HG03575 (cell line): ENCODE results near the gene SH2D3C.

ENCODE experiments used
- ATAC-seq: cut with Tn5 transposase; IDR thresholded peaks from one replicate; pipeline ENCODE4 v1.9.1; 2021; ENCODE audit not compliant: unreplicated experiment, insufficient number of reproducible peaks, low FRiP score; ENCODE audit errors: extremely low read depth

Gene SH2D3C

DNA sequence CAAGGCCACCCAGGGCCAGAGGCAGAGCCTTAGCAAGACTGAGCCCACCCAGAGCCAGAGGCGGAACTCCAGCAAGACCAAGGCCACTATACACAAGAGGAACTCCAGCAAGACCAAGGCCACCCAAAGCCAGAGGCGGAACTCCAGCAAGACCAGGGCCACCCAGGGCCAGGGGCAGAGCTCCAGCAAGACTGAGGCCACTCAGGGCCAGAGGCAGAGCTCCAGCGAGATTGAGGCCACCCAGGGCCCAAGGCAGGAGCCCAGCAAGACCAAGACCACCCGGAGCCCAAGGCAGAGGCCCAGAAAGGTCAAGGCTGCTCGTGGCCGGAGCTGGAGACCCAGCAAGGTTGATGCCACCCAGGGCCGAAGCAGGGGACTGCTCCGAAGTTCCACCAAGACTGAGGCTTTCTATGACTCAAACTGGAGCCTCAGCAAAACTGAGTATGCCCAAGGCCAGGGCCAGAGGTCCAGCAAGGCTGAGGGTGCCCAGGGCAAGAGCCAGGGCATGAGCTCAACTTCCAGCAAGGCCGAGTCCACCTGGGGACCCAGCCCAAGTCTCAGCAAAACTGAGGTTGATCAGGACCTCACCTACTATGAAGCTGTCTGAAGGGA lies 47.6 kb downstream of the SH2D3C start:
- no peak for ATAC-seq

DNA sequence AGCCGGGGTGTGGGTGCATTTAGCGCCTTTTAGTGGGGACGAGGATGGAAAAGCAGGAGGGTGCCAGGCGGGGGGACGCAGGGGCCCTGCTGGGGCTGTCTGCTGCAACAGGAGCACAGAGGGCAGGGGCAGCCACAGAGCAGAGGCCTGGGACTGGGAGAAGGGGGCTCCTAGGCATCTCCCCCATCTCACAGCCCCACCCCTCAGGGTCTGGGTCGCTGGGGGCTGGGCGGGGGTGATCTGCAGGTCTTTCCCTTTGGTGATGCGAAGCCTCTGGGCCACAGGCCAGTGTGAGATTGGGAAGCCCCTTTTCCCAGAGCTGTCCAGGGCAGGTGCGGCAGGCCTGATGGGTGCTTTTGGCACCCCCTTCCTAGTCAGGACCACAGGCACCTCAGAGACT lies 48.2 kb downstream of the SH2D3C start:
- no peak for ATAC-seq

DNA sequence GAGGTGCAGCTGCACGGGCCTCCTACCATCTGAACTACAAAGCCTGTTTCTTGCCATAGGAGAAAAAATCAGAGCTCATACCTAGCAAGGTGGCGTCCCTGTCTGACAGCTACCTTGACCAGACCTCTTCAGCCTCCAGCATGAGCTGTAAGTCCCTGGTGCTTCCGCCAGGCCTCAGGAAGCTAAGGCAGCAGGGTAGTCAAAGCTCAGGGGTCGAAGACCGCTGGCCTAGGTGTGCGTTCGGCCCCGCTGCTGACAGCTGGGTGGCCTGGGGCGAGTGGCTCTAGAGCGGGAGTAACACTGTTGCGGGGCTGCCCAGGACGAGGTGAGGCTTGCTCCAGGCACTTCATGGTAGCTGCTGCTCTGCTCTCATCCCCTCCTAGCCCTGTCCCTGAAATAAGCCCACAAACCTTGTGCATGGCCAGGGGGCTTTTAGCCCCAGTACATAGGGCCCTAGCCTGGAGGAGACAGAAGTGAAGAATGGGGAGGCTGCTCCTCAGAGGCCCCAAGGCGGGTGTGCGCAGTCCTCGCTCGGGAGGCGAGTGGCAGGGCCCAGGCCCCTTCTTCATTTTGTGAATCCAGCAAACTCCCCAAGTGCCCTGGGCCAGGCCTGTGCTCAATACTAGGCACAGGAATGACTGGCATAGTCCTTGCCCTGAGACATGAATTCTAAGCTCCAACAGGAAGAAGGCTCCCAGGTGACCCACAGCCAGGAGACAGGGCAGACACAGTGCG lies 48.8 kb downstream of the SH2D3C start:
- no peak for ATAC-seq

- no peak for ATAC-seq
These were observed 49.7 kb downstream of the SH2D3C start for GRCh38 chr9:127728808-127729207.

DNA sequence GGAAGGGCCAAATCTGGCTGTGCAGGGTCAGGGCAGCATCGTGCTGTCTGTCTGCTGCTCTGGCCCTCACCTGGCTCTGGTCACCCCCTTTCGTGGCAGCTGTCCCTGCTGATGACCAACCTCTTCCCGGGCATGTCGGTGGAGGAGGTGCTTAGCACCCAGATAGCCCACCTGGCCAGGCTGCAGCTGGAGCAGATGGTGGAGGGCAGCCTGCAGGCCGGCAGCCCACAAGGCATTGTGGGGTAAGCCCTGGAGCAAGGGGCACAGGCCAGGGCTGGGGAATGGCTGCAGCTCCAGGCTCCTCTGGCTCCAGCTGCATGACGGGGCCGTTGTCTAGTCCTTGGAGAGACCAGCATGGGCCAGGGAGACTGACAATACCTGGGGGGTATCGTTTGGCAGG lies 51.6 kb downstream of the SH2D3C start:
- ATAC-seq: no peak

DNA sequence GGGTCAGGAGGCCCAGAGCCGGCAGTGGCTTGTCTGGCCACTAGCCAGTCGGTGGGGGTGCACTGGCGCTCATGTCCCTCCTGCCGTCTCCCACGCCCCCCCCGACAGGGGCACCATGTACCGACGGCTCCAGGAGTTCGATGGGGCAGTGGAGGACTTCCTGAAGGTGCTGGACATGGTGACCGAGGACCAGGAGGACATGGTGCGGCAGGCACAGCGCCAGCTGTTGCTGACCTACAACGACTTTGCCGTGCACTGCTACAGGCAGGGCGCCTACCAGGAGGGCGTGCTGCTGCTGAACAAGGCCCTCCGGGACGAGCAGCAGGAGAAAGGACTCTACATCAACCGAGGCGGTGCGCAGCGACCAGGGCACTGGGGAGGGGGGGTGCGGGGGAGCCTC lies 54.5 kb downstream of the SH2D3C start:
- no peak for ATAC-seq

GRCh38 chr9:127723444-127723843 lies 55.0 kb downstream of the SH2D3C start:
- ATAC-seq: no peak

DNA sequence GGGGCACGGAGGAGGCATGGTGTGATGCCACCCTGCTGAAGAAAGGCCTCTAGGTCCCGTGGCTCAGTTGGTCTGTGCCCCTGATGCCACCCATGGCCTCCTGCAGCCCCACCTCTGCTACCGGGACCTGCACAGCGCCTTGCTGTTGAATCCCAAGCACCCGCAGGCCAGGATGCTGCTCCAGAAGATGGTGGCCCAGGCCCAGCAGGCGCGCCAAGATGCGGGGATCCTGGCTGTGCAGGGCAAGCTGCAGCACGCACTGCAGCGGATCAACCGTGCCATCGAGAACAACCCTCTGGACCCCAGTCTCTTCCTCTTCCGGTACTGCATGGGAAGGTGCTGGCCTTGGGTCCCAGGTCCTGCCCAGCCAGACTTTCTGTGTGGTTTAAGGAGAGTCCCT lies 55.5 kb downstream of the SH2D3C start:
- ATAC-seq: no peak

DNA sequence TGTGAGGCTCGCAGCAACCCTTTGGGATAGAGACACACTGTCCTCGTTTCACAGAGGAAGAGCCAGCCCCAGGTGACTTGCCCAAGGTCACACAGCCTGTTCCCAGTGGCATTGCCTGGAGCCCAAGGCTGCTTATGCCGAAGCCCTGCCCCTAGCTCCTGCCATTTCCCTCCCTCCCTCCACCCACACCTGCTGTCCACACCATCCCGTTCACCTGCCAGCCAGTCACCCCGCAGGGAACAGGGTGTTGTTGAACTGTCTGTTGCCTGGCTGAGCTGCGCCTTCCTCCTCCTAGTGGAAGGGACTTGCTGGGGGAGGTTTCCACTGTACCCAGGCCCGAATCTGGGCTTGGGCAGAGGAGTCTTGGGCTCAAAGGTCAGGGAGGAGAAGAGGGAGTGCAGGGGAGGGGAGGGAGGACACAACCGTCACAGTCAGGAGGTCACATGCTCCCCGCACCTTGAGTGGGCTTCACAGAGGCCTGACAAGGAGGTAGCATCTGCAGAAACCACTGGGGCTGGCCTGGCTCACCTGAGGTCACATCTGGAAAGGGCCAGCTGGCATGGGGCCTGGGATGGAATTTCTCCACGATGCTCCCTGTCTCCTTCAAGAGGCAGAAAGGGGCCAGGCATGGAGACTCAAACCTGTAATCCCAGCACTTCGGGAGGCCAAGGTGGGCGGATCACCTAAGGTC lies 56.3 kb downstream of the SH2D3C start:
- no peak for ATAC-seq

GRCh38 chr9:127721391-127721821 lies 57.1 kb downstream of the SH2D3C start:
- no peak for ATAC-seq

- ATAC-seq: no peak
These were observed 57.6 kb downstream of the SH2D3C start for GRCh38 chr9:127720865-127721227.

DNA sequence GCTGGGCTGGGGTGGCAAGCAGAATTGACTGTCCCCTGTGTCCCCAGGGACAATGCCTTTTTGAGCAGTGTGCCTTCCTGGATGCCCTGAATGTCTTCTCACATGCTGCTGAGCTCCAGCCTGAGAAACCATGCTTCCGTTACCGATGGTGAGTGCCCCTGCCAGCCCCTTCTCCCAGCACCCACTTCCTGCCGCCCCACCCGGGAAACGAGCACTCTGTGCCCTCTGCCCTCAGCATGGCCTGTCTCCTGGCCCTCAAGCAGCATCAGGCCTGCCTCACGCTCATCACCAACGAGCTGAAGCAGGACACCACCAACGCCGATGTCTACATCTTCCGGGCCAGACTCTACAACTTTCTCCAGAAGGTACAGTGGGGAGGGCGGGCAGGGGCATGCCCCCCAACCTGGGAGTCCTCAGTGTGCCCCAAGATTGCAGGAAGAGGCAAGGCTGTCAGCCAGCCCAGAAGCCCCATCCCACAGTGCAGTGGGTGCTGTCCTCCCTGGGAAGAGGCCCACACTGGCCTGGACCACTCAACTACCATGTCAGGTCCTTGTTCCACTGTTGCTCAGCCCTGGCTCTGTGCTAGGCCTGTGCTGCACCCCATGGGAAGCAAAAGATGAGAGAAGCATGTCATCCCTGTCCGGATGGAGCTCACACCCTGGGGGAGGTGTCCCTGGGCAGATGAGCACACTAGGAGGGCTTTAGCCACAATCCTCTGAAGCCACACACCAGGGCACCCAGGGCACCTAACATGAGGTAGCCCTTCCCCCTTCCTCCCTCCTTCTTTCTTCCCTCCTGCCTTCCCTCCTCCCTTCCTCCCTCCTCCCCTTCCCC lies 58.2 kb downstream of the SH2D3C start:
- ATAC-seq: no peak

GRCh38 chr9:127717766-127718165 lies 60.7 kb downstream of the SH2D3C start:
- ATAC-seq: no peak

DNA sequence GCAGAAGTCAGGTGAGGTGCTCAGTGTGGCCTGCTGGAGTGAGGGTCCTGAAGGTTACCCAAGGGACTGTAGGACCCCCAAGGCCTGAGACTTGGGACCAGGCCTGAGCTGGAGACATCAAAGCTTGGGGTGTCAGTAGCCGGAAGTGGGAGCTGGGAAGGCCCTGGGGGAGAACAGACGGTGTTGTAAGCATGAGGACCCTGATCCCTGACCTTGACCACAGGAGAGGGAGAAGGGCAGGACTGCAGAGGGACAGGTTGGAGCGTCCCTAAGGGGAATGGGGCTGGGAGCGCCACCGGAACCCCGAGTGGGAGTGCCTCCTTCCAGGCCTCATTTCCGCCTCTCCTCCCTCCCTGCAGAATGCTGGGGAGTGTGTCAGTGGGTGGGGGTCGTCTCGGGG lies 62.1 kb downstream of the SH2D3C start:
- no peak for ATAC-seq

DNA sequence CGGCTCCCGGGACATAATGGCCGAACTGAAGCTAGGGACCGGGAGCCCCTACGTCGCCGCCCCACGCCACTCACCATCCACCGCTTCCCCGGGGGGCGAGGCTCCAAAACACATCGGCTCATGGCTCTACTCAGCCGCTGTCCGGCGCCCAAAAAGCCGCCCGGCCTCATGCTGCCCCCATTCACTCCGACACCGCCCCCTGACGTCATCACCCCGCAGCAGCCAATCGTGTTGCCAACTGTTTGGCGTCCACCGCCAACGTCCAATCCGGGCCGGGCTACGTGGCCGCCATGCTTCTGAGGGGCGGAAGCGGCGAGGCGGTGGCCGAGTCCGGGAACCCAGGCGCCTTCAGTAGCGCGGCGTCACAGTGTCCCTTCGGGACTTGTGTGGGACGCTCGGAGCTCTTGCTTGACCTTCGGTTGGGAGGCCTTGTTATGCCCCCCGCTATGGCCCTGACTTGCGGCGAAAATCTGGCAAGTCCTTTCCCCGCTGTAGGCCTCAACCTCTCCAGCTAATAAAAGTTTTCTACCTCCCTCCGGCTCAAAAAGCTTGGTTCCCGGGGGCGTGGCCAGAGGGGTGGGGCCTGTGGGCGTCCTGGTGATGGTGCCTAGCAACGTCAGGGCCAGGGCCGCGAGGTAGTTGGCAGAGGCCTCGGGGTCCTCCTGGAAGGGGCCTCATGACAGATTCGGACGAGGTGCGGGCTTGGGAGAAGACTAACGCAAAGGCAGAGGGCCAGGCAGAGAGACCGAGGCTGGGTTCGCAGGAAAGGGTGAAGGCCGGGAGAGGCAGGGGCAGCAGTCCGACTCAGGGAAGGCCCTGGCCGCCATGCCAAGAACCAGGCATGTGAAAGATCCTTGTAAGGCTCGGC lies 62.8 kb downstream of the SH2D3C start, which contains the start of the genes PTRH1 and TTC16:
PTRH1 (minus strand) TSS at position 194 of the 868 bp plus-strand sequence; CDS start at position 170, 24 bp downstream.
TTC16 (plus strand) TSS at position 610 of the 868 bp plus-strand sequence; CDS start at position 677, 67 bp downstream.
- ATAC-seq: peak; percentile 48

GRCh38 chr9:127714951-127715469 lies 63.5 kb downstream of the SH2D3C start:
- no peak for ATAC-seq

DNA sequence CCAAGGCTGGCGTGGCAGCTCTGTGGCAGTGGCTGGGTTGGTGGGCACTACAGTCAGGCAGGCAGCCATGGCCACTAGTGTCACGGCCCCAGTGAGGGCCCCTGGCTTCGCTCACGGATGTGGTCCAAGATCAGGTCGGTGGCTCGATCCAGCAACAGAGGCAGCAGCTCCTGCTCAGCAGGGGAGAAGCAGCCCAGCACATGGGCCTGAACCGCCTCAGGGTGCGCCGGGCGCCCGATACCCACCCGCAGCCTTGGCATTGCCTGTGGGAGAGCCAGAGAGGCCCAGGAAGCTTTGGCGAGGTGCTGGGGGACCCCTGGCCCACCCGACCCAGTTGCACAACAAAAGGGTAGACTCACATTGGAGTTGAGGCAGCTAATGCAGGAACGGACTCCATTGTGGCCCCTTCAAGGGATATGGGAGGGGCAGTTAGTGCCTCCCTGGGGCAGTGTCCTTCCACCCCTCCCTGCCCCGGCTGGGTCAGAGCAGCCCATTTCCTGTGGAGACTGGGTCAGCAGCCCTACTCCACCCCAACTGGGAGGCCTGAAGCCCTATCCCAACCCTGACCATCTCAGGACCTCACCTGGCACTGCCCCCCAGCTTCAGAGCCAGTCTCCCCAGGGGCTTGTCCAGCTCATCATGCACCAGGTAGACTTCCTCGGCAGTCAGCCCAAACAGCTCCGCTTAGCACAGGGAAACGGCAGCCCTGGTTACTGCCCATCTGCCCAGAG lies 64.3 kb downstream of the SH2D3C start:
- no peak for ATAC-seq
